Suprapubic skin (tissue), 4 donors: ENCODE measurements around the gene STRN4. TPM values are rescaled to one million over a fixed set of nuclear protein-coding genes. Genes with fewer than 3 reads are reported as not detected.

Experiments
- DNase-seq, 2 donors: peaks; one replicate each; pipeline ENCODE4 v3.0.0-alpha.2; 2019; ENCODE audit warnings: low spot score in 2 of 2
- H3K27ac ChIP-seq: fragments of 200-600 bp; sonication (generic); one replicate; pipeline ENCODE4 v1.5.1; 2019
- H3K27me3 ChIP-seq: fragments of 200-600 bp; sonication (generic); one replicate; pipeline ENCODE4 v1.5.1; 2019
- H3K36me3 ChIP-seq: fragments of 200-600 bp; sonication (generic); one replicate; pipeline ENCODE4 v1.5.1; 2019
- H3K4me1 ChIP-seq: fragments of 200-600 bp; sonication (generic); one replicate; pipeline ENCODE4 v1.5.1; 2019
- H3K4me3 ChIP-seq: fragments of 200-600 bp; sonication (generic); one replicate; pipeline ENCODE4 v1.5.1; 2019; ENCODE audit warnings: mild to moderate bottlenecking
- H3K9me3 ChIP-seq: fragments of 200-600 bp; sonication (generic); one replicate; pipeline ENCODE4 v1.5.1; 2019
- CTCF ChIP-seq, 2 donors: fragments of 200-600 bp in 1 of 2; fragments of 450-650 bp in 1 of 2; sonication (generic) in 1 of 2; IDR thresholded peaks; one replicate each; pipeline ENCODE4 v1.5.1; 2016 to 2019; ENCODE audit warnings: antibody characterized with exemption in 2 of 2, mild to moderate bottlenecking in 1 of 2, moderate library complexity in 1 of 2
- EP300 ChIP-seq: sonication (generic); formaldehyde crosslinking; IDR thresholded peaks from one replicate; pipeline ENCODE4 v1.6.1; 2017; ENCODE audit warnings: antibody characterized with exemption
- POLR2A ChIP-seq, 2 donors: fragments of 450-650 bp; IDR thresholded peaks; one replicate each; pipeline ENCODE4 v1.6.1; 2017; ENCODE audit warnings: antibody characterized with exemption in 2 of 2, mild to moderate bottlenecking in 2 of 2, moderate library complexity in 2 of 2
- POLR2AphosphoS5 ChIP-seq, 3 donors: sonication (generic); formaldehyde crosslinking; IDR thresholded peaks; one replicate each; pipeline ENCODE4 v1.6.1; 2017; ENCODE audit warnings: antibody characterized with exemption in 3 of 3
- WGBS: methylation state at CpG from one replicate; pipeline ENCODE4 v1.1.5; 2018; 5-methylcytosine and 5-hydroxymethylcytosine counted together
- total RNA-seq, 4 donors: library from RNA; depleted of rRNA; stranded (reverse); fragments of >200 nt; gene quantifications; one replicate each; pipeline ENCODE4 v1.1.0, GENCODE V29; 2016

STRN4 gene
- total RNA-seq, 4 donors from 2014 or later = 73.2 to 87.6 (median 81.1) TPM

- DNase-seq = peak in 1 of 2 donors; percentile 77
- Histone ChIP-seq H3K4me1 (peaks cover 55% of the 10 kb centered on the region), H3K27me3 (no peaks in the 10 kb centered on the region), H3K36me3 (peaks cover 9% of the 10 kb centered on the region), H3K9me3 (no peaks in the 10 kb centered on the region), H3K4me3 (peak overlapping the region; percentile 95), H3K27ac (peak overlapping the region; percentile 90)
- TF ChIP-seq POLR2A (IDR thresholded peaks at IDR 0.05) (no peak), POLR2AphosphoS5 (IDR thresholded peaks at IDR 0.05) (no peak), CTCF (IDR thresholded peaks at IDR 0.05) (no peak), EP300 (no peak)
- WGBS = under 1% methylated on average over 14 of the region's 80 CpGs
Measured at GRCh38 chr19:46787331-46788261, 41.3 kb upstream of the STRN4 start.

GRCh38 chr19:46787040-46787330 is 40.7 kb upstream of the STRN4 start:
- DNase-seq = no peak
- TF ChIP-seq CTCF (IDR thresholded peaks at IDR 0.05) (no peak), EP300 (no peak), POLR2A (IDR thresholded peaks at IDR 0.05) (no peak), POLR2AphosphoS5 (IDR thresholded peaks at IDR 0.05) (no peak)

GRCh38 chr19:46786236-46787039 is 40.2 kb upstream of the STRN4 start:
- 3% methylated on average over 18 of the region's 20 CpGs for WGBS
- H3K27me3 ChIP-seq = no peaks in the 10 kb centered on the region
- peak; percentile 83 to 92 for DNase-seq
- H3K27ac ChIP-seq = peak overlapping the region; percentile 90
- peaks cover 20% of the 10 kb centered on the region for H3K36me3 ChIP-seq
- no peaks in the 10 kb centered on the region for H3K9me3 ChIP-seq
- H3K4me1 ChIP-seq = peaks cover 61% of the 10 kb centered on the region
- TF ChIP-seq POLR2AphosphoS5 (IDR thresholded peaks at IDR 0.05) (peak in 1 of 3 donors; percentile 61), CTCF (IDR thresholded peaks at IDR 0.05) (no peak), POLR2A (IDR thresholded peaks at IDR 0.05) (no peak)
- peak overlapping the region; percentile 95 for H3K4me3 ChIP-seq

More at GRCh38 chr19:46787040-46787330, 40.7 kb upstream of the STRN4 start:
- Histone ChIP-seq H3K4me1 (peaks cover 61% of the 10 kb centered on the region), H3K27me3 (no peaks in the 10 kb centered on the region), H3K4me3 (peak overlapping the region; percentile 95), H3K27ac (peak overlapping the region; percentile 90), H3K36me3 (peaks cover 15% of the 10 kb centered on the region), H3K9me3 (no peaks in the 10 kb centered on the region)
- 5% methylated on average over 5 of the region's 5 CpGs for WGBS

GRCh38 chr19:46785980-46786235 is 39.7 kb upstream of the STRN4 start:
- WGBS = 20% methylated on average over 4 of the region's 4 CpGs
- no peaks in the 10 kb centered on the region for H3K9me3 ChIP-seq
- no peak for TF ChIP-seq POLR2A (IDR thresholded peaks at IDR 0.05)
- TF ChIP-seq POLR2AphosphoS5 (IDR thresholded peaks at IDR 0.05) = no peak
- no peak for TF ChIP-seq EP300
- TF ChIP-seq CTCF (IDR thresholded peaks at IDR 0.05) = no peak
- peaks cover 20% of the 10 kb centered on the region for H3K36me3 ChIP-seq
- peaks cover 65% of the 10 kb centered on the region for H3K4me1 ChIP-seq
- peak overlapping the region; percentile 90 for H3K27ac ChIP-seq
- H3K27me3 ChIP-seq = no peaks in the 10 kb centered on the region
- H3K4me3 ChIP-seq = peak overlapping the region; percentile 95
- DNase-seq = no peak
